NB4 (cell line): ENCODE measurements around the gene FSTL4.

Source experiments
- DNase-seq: peaks from one replicate; pipeline ENCODE4 v3.0.0; 2010; ENCODE audit warnings: low read depth
- H3K4me3 ChIP-seq: one replicate; pipeline ENCODE4 v1.5.1; 2011; ENCODE audit warnings: mild to moderate bottlenecking, low read depth, low read length, moderate library complexity
- CTCF ChIP-seq: IDR thresholded peaks from one replicate; pipeline ENCODE4 v1.5.1; 2012; ENCODE audit warnings: low read depth, low read length
- MAX ChIP-seq: IDR thresholded peaks from 2 replicates; pipeline ENCODE4 v1.6.1; 2011; ENCODE audit warnings: low read depth, low read length
- MYC ChIP-seq: IDR thresholded peaks from 2 replicates; pipeline ENCODE4 v1.6.1; 2011; ENCODE audit warnings: low read depth, low read length
- POLR2A ChIP-seq: IDR thresholded peaks from 2 replicates; pipeline ENCODE4 v1.6.1; 2011; ENCODE audit warnings: mild to moderate bottlenecking; ENCODE audit not compliant: insufficient read length; ENCODE audit errors: extremely low read depth

The FSTL4 gene

GRCh38 chr5:133276171-133276570 lies 336.2 kb downstream of the FSTL4 start:
- DNase-seq: no peak
- H3K4me3 ChIP-seq: no peak overlapping the region
- TF ChIP-seq CTCF (no peak), POLR2A (no peak), MAX (no peak), MYC (no peak)

GRCh38 chr5:133275631-133276030 lies 336.7 kb downstream of the FSTL4 start:
- no peak for TF ChIP-seq MYC
- no peak for TF ChIP-seq POLR2A
- no peak for TF ChIP-seq CTCF
- TF ChIP-seq MAX: no peak
- no peak for DNase-seq
- no peak overlapping the region for H3K4me3 ChIP-seq

GRCh38 chr5:133274597-133274935 lies 337.8 kb downstream of the FSTL4 start:
- DNase-seq: no peak
- TF ChIP-seq CTCF: no peak
- no peak for TF ChIP-seq MAX
- no peak for TF ChIP-seq POLR2A
- TF ChIP-seq MYC: no peak
- H3K4me3 ChIP-seq: no peak overlapping the region

GRCh38 chr5:133273661-133274596 lies 338.4 kb downstream of the FSTL4 start:
- no peak overlapping the region for H3K4me3 ChIP-seq
- DNase-seq: no peak
- TF ChIP-seq POLR2A (no peak), MAX (no peak), MYC (no peak), CTCF (no peak)

GRCh38 chr5:133272345-133272744 lies 340.0 kb downstream of the FSTL4 start:
- no peak for TF ChIP-seq CTCF
- no peak for TF ChIP-seq POLR2A
- no peak for TF ChIP-seq MYC
- DNase-seq: no peak
- H3K4me3 ChIP-seq: no peak overlapping the region

- H3K4me3 ChIP-seq: no peak overlapping the region
- TF ChIP-seq MYC (no peak), POLR2A (no peak), CTCF (no peak), MAX (no peak)
Observed at GRCh38 chr5:133271606-133272005, 340.7 kb downstream of the FSTL4 start.

More at GRCh38 chr5:133271606-133272005, 340.7 kb downstream of the FSTL4 start:
- no peak for DNase-seq
